Measurements from ENCODE around the gene FAM171A1. TPM values are rescaled to one million over a fixed set of nuclear protein-coding genes. Genes with fewer than 3 reads are reported as not detected.

FAM171A1 gene
- total and polyA plus RNA-seq, 2 donors (not counting 1 experiment from before 2014, with no cell fraction given): 0.09 TPM; not detected in 1

DNA sequence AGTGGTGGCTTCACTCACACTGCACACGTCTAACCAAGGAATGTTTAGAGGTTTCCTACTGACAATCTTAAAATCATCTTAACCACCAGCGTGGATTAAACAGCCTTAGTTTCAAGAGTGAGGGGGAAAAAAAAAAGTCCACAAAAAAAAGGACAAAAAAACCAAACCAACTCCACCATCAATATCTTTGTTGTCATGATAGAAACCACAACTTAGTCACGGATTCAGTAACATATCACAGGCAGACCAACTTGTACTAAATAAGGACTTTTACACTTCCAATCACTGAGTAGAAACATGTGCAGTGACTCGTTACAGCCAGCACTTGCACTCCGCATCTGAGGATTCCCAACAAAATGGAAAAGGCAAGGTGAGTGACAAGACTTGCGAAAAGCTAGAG lies 46.5 kb downstream of the FAM171A1 start:
- POLR2A ChIA-PET: no interaction called here
- WGBS (ENCODE audit: insufficient coverage): 57% methylated on average over 1 of the region's 6 CpGs
- Histone ChIP-seq H3K27ac (ENCODE audit: low read length in 2 of 2) (no peak overlapping the region), H3K9me3 (ENCODE audit: control extremely low read depth in 1 of 3, control insufficient read depth in 2 of 3, insufficient read depth in 1 of 3, low read length in 2 of 3) (no peaks in the 10 kb centered on the region), H3K9ac (ENCODE audit: low read length) (no peak overlapping the region), H3K4me2 (replicated peaks; ENCODE audit: low read depth, low read length, poor library complexity, severe bottlenecking) (no peak overlapping the region), H3K4me3 (ENCODE audit: control extremely low read depth in 1 of 5, extremely low read depth in 1 of 5, insufficient read depth in 1 of 5, low read depth in 2 of 5, low read length in 4 of 5) (no peak overlapping the region), H3K36me3 (replicated peaks in 1 of 2; ENCODE audit: control extremely low read depth in 1 of 2, control insufficient read depth in 1 of 2, extremely low read depth in 1 of 2, insufficient read depth in 2 of 2, low read length in 1 of 2) (no peaks in the 10 kb centered on the region), H3K79me2 (ENCODE audit: control insufficient read depth, insufficient read depth, low read length) (no peaks in the 10 kb centered on the region), H2AFZ (ENCODE audit: insufficient read depth, low read depth, low read length, poor library complexity, severe bottlenecking) (no peak overlapping the region), H3K27me3 (replicated peaks in 1 of 4; ENCODE audit: control extremely low read depth in 1 of 4, control insufficient read depth in 3 of 4, insufficient read depth in 4 of 4, low read length in 3 of 4) (peaks cover 0 to 2% (median 0%) of the 10 kb centered on the region in 4 experiments), H3K4me1 (ENCODE audit: control insufficient read depth in 2 of 2, insufficient read depth in 2 of 2, low read length in 2 of 2) (no peaks in the 10 kb centered on the region), H4K20me1 (ENCODE audit: control insufficient read depth, insufficient read depth, low read length, poor library complexity, severe bottlenecking) (no peaks in the 10 kb centered on the region)
- ATAC-seq (ENCODE audit: low read depth): no peak
- Mint-ChIP-seq H3K4me3 (no peak overlapping the region), H3K27me3 (peaks cover 14% of the 10 kb centered on the region), H3K9me3 (ENCODE audit: insufficient read depth) (no peaks in the 10 kb centered on the region), H3K4me1 (no peaks in the 10 kb centered on the region), H3K27ac (no peak overlapping the region)
- DNase-seq: no peak
- intact Hi-C loops (cut with micrococcal nuclease): no loop called here
- CTCF ChIA-PET: no interaction called here
- TF ChIP-seq EZH2 (IDR thresholded peaks at IDR 0.05; ENCODE audit: borderline replicate concordance, insufficient read depth, low read depth, low read length, poor library complexity, severe bottlenecking): no peak
- TF ChIP-seq, protein P1, sequence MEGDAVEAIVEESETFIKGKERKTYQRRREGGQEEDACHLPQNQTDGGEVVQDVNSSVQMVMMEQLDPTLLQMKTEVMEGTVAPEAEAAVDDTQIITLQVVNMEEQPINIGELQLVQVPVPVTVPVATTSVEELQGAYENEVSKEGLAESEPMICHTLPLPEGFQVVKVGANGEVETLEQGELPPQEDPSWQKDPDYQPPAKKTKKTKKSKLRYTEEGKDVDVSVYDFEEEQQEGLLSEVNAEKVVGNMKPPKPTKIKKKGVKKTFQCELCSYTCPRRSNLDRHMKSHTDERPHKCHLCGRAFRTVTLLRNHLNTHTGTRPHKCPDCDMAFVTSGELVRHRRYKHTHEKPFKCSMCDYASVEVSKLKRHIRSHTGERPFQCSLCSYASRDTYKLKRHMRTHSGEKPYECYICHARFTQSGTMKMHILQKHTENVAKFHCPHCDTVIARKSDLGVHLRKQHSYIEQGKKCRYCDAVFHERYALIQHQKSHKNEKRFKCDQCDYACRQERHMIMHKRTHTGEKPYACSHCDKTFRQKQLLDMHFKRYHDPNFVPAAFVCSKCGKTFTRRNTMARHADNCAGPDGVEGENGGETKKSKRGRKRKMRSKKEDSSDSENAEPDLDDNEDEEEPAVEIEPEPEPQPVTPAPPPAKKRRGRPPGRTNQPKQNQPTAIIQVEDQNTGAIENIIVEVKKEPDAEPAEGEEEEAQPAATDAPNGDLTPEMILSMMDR (IDR thresholded peaks at IDR 0.05): no peak

DNA sequence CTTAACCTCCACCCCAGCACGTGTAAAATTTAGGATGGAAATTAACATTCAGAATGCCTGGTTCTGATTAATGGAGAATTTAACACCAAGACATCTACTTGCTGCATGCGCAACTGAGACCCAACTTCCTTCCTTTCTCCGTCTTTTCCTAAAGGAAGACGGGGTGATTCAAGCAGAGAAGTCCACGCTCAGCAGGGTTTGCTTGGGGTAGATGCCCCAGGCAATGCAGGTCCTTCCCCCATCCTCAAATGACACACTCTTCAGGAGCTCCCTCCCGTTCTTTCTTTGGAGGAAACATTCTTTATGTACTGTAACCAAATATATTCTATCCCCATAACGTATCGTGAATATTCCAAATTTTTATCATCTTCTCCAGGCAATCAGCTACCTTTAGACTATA lies 47.0 kb downstream of the FAM171A1 start:
- DNase-seq (no peak), ATAC-seq (ENCODE audit: low read depth) (no peak)
- Histone ChIP-seq H3K79me2 (ENCODE audit: control insufficient read depth, insufficient read depth, low read length) (no peaks in the 10 kb centered on the region), H4K20me1 (ENCODE audit: control insufficient read depth, insufficient read depth, low read length, poor library complexity, severe bottlenecking) (no peaks in the 10 kb centered on the region), H3K4me1 (ENCODE audit: control insufficient read depth in 2 of 2, insufficient read depth in 2 of 2, low read length in 2 of 2) (no peaks in the 10 kb centered on the region), H3K9me3 (ENCODE audit: control extremely low read depth in 1 of 3, control insufficient read depth in 2 of 3, insufficient read depth in 1 of 3, low read length in 2 of 3) (no peaks in the 10 kb centered on the region), H3K36me3 (replicated peaks in 1 of 2; ENCODE audit: control extremely low read depth in 1 of 2, control insufficient read depth in 1 of 2, extremely low read depth in 1 of 2, insufficient read depth in 2 of 2, low read length in 1 of 2) (no peaks in the 10 kb centered on the region), H3K4me3 (ENCODE audit: control extremely low read depth in 1 of 5, extremely low read depth in 1 of 5, insufficient read depth in 1 of 5, low read depth in 2 of 5, low read length in 4 of 5) (no peak overlapping the region), H3K27me3 (replicated peaks in 1 of 4; ENCODE audit: control extremely low read depth in 1 of 4, control insufficient read depth in 3 of 4, insufficient read depth in 4 of 4, low read length in 3 of 4) (peaks cover 0 to 2% (median 0%) of the 10 kb centered on the region in 4 experiments), H2AFZ (ENCODE audit: insufficient read depth, low read depth, low read length, poor library complexity, severe bottlenecking) (no peak overlapping the region), H3K9ac (ENCODE audit: low read length) (no peak overlapping the region), H3K27ac (ENCODE audit: low read length in 2 of 2) (no peak overlapping the region), H3K4me2 (replicated peaks; ENCODE audit: low read depth, low read length, poor library complexity, severe bottlenecking) (no peak overlapping the region)
- intact Hi-C loops (cut with micrococcal nuclease): no loop called here
- TF ChIP-seq EZH2 (IDR thresholded peaks at IDR 0.05; ENCODE audit: borderline replicate concordance, insufficient read depth, low read depth, low read length, poor library complexity, severe bottlenecking): no peak
- TF ChIP-seq, protein P1 (IDR thresholded peaks at IDR 0.05): no peak
- POLR2A ChIA-PET: no interaction called here
- Mint-ChIP-seq H3K27ac (no peak overlapping the region), H3K4me3 (no peak overlapping the region), H3K4me1 (no peaks in the 10 kb centered on the region), H3K27me3 (peaks cover 14% of the 10 kb centered on the region), H3K9me3 (ENCODE audit: insufficient read depth) (no peaks in the 10 kb centered on the region)
- WGBS (ENCODE audit: insufficient coverage): 86% methylated on average over 8 of the region's 8 CpGs
- CTCF ChIA-PET: no interaction called here
